C1 segment of cervical spinal cord (tissue), 14 donors: Measurements from ENCODE around the gene KNCN.

Experiments used
- DNase-seq, 14 donors: peaks; one replicate each; lab custom pipeline; 2025; lab: John Stamatoyannopoulos, UW

Gene KNCN

GRCh38 chr1:46506470-46507219, 44.8 kb downstream of the KNCN start:
- no peak for DNase-seq

GRCh38 chr1:46503421-46503820, 48.0 kb downstream of the KNCN start:
- DNase-seq, result no peak

- DNase-seq, result no peak
These were observed 49.9 kb downstream of the KNCN start for GRCh38 chr1:46501528-46501927.

- DNase-seq, result no peak
These were observed 53.8 kb downstream of the KNCN start for GRCh38 chr1:46497665-46498064.

GRCh38 chr1:46497020-46497419, 54.4 kb downstream of the KNCN start:
- no peak for DNase-seq

GRCh38 chr1:46496505-46496904, 54.9 kb downstream of the KNCN start:
- no peak for DNase-seq

GRCh38 chr1:46495778-46496177, 55.7 kb downstream of the KNCN start:
- DNase-seq, result no peak
